Right lobe of liver (tissue), 4 donors: ENCODE measurements around the gene PDZD2.
"Not testable (repeated sequence)": the region's sequence is repeated elsewhere in the genome, so short reads cannot be mapped to it uniquely, and the experiment has no call there.

Experiments
- CTCF ChIP-seq, 4 donors: fragments of 200-600 bp in 3 of 4; fragments of 450-650 bp in 1 of 4; IDR thresholded peaks; one replicate each; pipeline versions ENCODE4 v1.5.1 to v1.8.0; 2016 to 2022; ENCODE audit warnings: antibody characterized with exemption in 4 of 4, mild to moderate bottlenecking in 2 of 4
- POLR2A ChIP-seq: fragments of 450-650 bp; IDR thresholded peaks from one replicate; pipeline ENCODE4 v1.6.1; 2017; ENCODE audit warnings: antibody characterized with exemption, mild to moderate bottlenecking
- donor health status: DM: no; HTN: no; CAD: no.
- donor health status: DM: no; HTN: no; CAD: no.
- donor health status: DM: no; HTN: yes; CAD: no.

- TF ChIP-seq POLR2A; CTCF (IDR thresholded peaks at IDR 0.05): not testable (repeated sequence)
These were observed 125.8 kb downstream of the PDZD2 start for GRCh38 chr5:31764687-31765086.
